Ovary (tissue), 9 donors: ENCODE data around the gene CLTC. TPM values are rescaled to one million over a fixed set of nuclear protein-coding genes. Genes with fewer than 3 reads are reported as not detected.

Experiments
- DNase-seq, 5 donors: peaks; one replicate each; pipeline ENCODE4 v3.0.0-alpha.2; 2019 to 2020
- H3K27ac ChIP-seq, 2 donors: fragments of 200-600 bp; one replicate each; pipeline versions ENCODE4 v1.5.1 to v1.8.0; 2019 to 2022
- H3K27me3 ChIP-seq: fragments of 200-600 bp; one replicate; pipeline ENCODE4 v1.8.0; 2022
- H3K36me3 ChIP-seq: fragments of 200-600 bp; sonication (generic); one replicate; pipeline ENCODE4 v1.5.1; 2019
- H3K4me1 ChIP-seq: one replicate; pipeline ENCODE4 v1.8.1; 2013; ENCODE audit warnings: mild to moderate bottlenecking, moderate library complexity; ENCODE audit not compliant: insufficient read depth
- H3K4me3 ChIP-seq: fragments of 200-600 bp; sonication (generic); one replicate; pipeline ENCODE4 v1.5.1; 2017
- H3K9me3 ChIP-seq, 2 donors: fragments of 200-600 bp in 1 of 2; sonication (generic) in 1 of 2; one replicate each; pipeline versions ENCODE4 v1.5.1 to v1.8.1; 2013 to 2019; ENCODE audit warnings: mild to moderate bottlenecking in 1 of 2, moderate library complexity in 1 of 2
- EP300 ChIP-seq: sonication (generic); formaldehyde crosslinking; IDR thresholded peaks from one replicate; pipeline ENCODE4 v1.6.1; 2017; ENCODE audit warnings: antibody characterized with exemption
- POLR2A ChIP-seq: fragments of 450-650 bp; IDR thresholded peaks from one replicate; pipeline ENCODE4 v1.6.1; 2017; ENCODE audit warnings: antibody characterized with exemption, mild to moderate bottlenecking, moderate library complexity
- WGBS, 3 donors: extraction: QIAGEN DNeasy Blood & Tissue Kit in 1 of 3; methylation state at CpG; one replicate each; pipeline versions ENCODE4 v1.1.5 to v1.1.7; 2013 to 2017; 5-methylcytosine and 5-hydroxymethylcytosine counted together
- intact Hi-C, 4 donors: fragments of 100-400 bp; cut with DNase I; formaldehyde crosslinking; loops; one replicate each; pipeline versions ENCODE4 v1.11.0 to v1.15.1; 2022 to 2023
- polyA plus RNA-seq, 2 donors: library from polyadenylated mRNA; stranded (reverse); fragments of 200-250 nt in 1 of 2; fragments of 350-450 nt in 1 of 2; fragmentation: Illumina TruSeq in 1 of 2; extraction: RNeasy Lipid Tissue Mini Kit (QIAGEN cat#74804) in 1 of 2; gene quantifications; one replicate each; pipeline ENCODE4 v1.2.3, GENCODE V29; 2013 to 2014
- total RNA-seq, 7 donors: library from RNA; depleted of rRNA in 2 of 7; stranded (reverse); fragments of >200 nt in 2 of 7; fragmentation: NEBNext Ultra II Directional in 3 of 7; extraction: Animal tissue kit (Norgen Biotek cat#: 25700) in 3 of 7; gene quantifications; one replicate each; pipeline versions ENCODE4 v1.1.0 to v1.2.4, GENCODE V29; 2016 to 2023
- TF ChIP-seq, protein P1 (sequence below), 3 donors: fragments of 450-650 bp in 2 of 3; fragments of 200-600 bp in 1 of 3; IDR thresholded peaks; one replicate each; pipeline versions ENCODE4 v1.5.1 to v1.8.0; 2016 to 2022; ENCODE audit warnings: antibody characterized with exemption in 3 of 3, mild to moderate bottlenecking in 1 of 3
- donor health status: DM: no; HTN: no; CAD: no; lungs with moderate emphysema.
- donor health status: DM: no; HTN: no; CAD: no.
- donor health status: Bipolar disorder and iron deficiency.
- donor health status: DM: yes; HTN: yes; CAD: no.
- donor health status: DM: no; HTN: no; CAD: no.
- donor health status: DM: yes; HTN: yes; CAD: no.

Gene CLTC
- total and polyA plus RNA-seq, 9 donors: 71.4 to 219 (median 145) TPM

DNA sequence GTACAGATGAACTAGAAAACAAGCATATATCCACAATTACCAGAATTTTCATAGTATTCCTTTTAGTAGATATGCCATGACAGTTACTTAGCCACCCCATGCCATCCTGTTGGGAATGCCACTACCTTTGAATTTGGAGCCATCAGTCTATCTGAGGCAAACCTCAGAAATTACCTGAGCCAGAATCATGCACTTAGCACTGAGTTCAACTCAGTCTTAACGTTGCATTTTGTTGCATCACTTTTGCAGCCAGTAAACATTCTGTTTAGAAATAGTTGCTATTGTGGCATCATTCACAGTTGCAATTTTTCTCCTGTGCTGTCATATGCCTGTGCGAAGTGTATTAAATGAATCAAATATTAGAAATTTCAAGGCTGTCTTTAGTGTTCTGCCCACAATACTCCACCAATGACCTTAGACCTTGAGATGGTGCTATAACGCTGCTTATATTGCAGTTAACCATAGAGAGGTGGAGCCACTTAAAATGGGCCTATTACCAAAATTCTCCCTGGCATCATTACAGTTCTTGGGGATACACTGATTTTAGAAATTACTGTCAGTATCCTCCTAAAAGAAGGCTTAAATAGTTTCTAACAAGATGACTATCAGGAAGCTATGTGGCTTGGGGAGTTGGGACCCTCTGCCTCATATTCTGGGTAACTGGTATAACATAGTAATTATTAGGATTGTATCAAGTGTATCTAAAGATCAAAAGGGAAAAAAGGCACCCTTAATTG lies 76.4 kb downstream of the CLTC start:
- intact Hi-C loops: no loop called here
- no peaks in the 10 kb centered on the region for H3K27me3 ChIP-seq
- H3K4me1 ChIP-seq: no peaks in the 10 kb centered on the region
- no peak overlapping the region for H3K4me3 ChIP-seq
- 58 to 63% (median 61%) methylated on average over 3 of the region's 3 CpGs for WGBS, 3 donors
- DNase-seq: no peak
- no peak for TF ChIP-seq POLR2A
- TF ChIP-seq, protein P1, sequence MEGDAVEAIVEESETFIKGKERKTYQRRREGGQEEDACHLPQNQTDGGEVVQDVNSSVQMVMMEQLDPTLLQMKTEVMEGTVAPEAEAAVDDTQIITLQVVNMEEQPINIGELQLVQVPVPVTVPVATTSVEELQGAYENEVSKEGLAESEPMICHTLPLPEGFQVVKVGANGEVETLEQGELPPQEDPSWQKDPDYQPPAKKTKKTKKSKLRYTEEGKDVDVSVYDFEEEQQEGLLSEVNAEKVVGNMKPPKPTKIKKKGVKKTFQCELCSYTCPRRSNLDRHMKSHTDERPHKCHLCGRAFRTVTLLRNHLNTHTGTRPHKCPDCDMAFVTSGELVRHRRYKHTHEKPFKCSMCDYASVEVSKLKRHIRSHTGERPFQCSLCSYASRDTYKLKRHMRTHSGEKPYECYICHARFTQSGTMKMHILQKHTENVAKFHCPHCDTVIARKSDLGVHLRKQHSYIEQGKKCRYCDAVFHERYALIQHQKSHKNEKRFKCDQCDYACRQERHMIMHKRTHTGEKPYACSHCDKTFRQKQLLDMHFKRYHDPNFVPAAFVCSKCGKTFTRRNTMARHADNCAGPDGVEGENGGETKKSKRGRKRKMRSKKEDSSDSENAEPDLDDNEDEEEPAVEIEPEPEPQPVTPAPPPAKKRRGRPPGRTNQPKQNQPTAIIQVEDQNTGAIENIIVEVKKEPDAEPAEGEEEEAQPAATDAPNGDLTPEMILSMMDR (IDR thresholded peaks at IDR 0.05): no peak
- no peak for TF ChIP-seq EP300
- no peak overlapping the region for H3K27ac ChIP-seq
- H3K9me3 ChIP-seq: no peaks in the 10 kb centered on the region
- H3K36me3 ChIP-seq: no peaks in the 10 kb centered on the region

DNA sequence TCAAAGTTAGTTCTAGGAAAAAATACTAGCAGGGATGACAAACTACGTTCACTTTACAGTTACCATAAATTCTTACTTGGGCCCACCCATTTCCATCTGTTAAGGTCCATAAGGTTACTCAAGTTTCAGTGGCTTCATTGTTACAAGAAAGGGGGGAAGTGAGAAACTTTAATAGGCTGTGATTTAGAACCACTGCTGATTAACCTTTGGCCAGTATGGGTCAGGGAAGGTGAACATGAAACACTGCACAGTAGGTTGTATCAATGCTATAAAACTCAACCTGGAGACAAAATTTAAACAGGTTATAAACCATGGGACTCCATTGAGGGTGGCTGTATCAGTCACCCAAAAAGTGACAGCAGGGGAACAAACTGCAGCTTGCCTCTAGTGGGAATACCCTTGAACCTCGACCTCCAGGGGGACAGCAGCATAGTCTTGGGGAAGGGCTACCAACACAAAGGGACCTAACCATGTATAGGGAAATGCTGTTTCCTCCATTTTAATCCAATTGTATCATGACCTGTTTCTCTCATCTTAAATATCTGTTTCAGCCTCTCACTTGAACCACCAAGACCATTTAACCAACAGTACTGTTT lies 77.1 kb downstream of the CLTC start:
- intact Hi-C loops: no loop called here

DNA sequence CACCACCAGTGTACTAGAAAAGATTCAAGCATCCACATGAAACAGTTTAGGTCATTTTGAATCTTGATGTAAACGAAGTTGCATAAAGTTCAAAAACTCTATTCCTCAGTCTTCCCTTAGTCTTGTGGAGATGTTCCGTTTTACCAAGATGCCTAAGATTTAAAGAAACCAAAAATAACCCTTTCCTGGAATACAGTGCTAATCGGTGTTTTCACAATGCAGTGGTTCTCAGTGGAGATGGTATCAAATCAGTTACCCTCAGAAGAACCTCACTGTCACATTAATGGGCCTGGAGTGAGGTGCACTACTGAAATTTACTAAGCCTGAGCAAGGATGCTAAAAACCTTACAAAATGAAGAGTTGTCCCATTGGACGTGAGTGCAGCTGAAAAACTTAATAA lies 78.4 kb downstream of the CLTC start:
- intact Hi-C loops: no loop called here
- no peaks in the 10 kb centered on the region for H3K9me3 ChIP-seq
- 69 to 81% (median 71%) methylated on average over 4 of the region's 4 CpGs for WGBS, 3 donors
- TF ChIP-seq EP300 (no peak), POLR2A (no peak)
- TF ChIP-seq, protein P1 (IDR thresholded peaks at IDR 0.05): no peak
- no peaks in the 10 kb centered on the region for H3K27me3 ChIP-seq
- no peak overlapping the region for H3K4me3 ChIP-seq
- peaks cover 1% of the 10 kb centered on the region for H3K4me1 ChIP-seq
- DNase-seq: no peak
- H3K36me3 ChIP-seq: no peaks in the 10 kb centered on the region
- H3K27ac ChIP-seq: no peak overlapping the region

More for the DNA sequence above, 77.1 kb downstream of the CLTC start:
- TF ChIP-seq, protein P1 (IDR thresholded peaks at IDR 0.05): no peak
- TF ChIP-seq POLR2A: no peak
- no peak for TF ChIP-seq EP300
- Histone ChIP-seq H3K9me3 (no peaks in the 10 kb centered on the region), H3K4me3 (no peak overlapping the region), H3K27me3 (no peaks in the 10 kb centered on the region), H3K27ac (no peak overlapping the region), H3K36me3 (no peaks in the 10 kb centered on the region), H3K4me1 (no peaks in the 10 kb centered on the region)
- no peak for DNase-seq
- WGBS, 3 donors: 82 to 88% (median 88%) methylated on average over 2 of the region's 2 CpGs

DNA sequence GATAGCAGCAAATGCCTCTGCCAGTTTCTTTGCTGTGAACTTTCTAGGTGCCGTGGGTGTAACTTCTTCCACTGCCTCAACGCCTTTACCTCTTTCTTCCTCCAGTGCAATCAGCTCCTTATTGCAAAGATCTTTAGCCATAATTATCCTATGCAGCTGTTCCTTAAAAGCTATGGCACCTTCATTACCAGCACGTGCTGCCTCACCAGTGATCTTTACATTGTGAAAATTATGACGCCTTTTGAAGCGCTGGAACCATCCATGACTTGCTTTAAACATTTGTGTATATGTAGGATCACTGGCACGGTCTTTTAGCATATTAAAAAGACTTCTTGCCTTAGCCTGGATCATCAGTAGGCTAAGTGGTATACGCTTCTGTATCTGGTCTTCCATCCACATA lies 79.5 kb downstream of the CLTC start:
- no peak for DNase-seq
- H3K9me3 ChIP-seq: no peaks in the 10 kb centered on the region
- no peak overlapping the region for H3K27ac ChIP-seq
- H3K4me3 ChIP-seq: no peak overlapping the region
- TF ChIP-seq POLR2A (no peak), EP300 (no peak)
- TF ChIP-seq, protein P1 (IDR thresholded peaks at IDR 0.05): no peak
- H3K4me1 ChIP-seq: peaks cover 1% of the 10 kb centered on the region
- H3K36me3 ChIP-seq: no peaks in the 10 kb centered on the region
- intact Hi-C loops: no loop called here
- H3K27me3 ChIP-seq: no peaks in the 10 kb centered on the region
- WGBS, 3 donors: 97 to 98% (median 97%) methylated on average over 7 of the region's 7 CpGs
